Sigmoid colon (tissue), 4 donors: ENCODE results near the gene INF2.

Source experiments
- CTCF ChIP-seq, 4 experiments: fragments of 450-650 bp in 3 of 4; fragments of 200-600 bp in 1 of 4; IDR thresholded peaks; one replicate each; pipeline ENCODE4 v1.5.1; 2016 to 2019; ENCODE audit warnings: antibody characterized with exemption in 4 of 4, mild to moderate bottlenecking in 3 of 4, moderate library complexity in 2 of 4
- EP300 ChIP-seq, 4 donors: sonication (generic); formaldehyde crosslinking; IDR thresholded peaks; one replicate each; pipeline ENCODE4 v1.6.1; 2017; ENCODE audit warnings: antibody characterized with exemption in 4 of 4
- POLR2A ChIP-seq, 2 donors: fragments of 450-650 bp; IDR thresholded peaks; one replicate each; pipeline ENCODE4 v1.6.1; 2016; ENCODE audit warnings: antibody characterized with exemption in 2 of 2, mild to moderate bottlenecking in 2 of 2, moderate library complexity in 2 of 2

GRCh38 chr14:104742586-104743455 lies 53.4 kb downstream of the INF2 start:
- TF ChIP-seq CTCF (IDR thresholded peaks at IDR 0.05) (no peak), POLR2A (IDR thresholded peaks at IDR 0.05) (no peak), EP300 (IDR thresholded peaks at IDR 0.05) (no peak)
